HUES48 (cell line): Measurements from ENCODE around the gene TMTC2.
"Not testable (repeated sequence)": the region's sequence is repeated elsewhere in the genome, so short reads cannot be mapped to it uniquely, and the experiment has no call there.

Experiments
- H3K27ac ChIP-seq: one replicate; pipeline ENCODE4 v1.7.0; 2013; ENCODE audit warnings: low read depth, low read length, inconsistent platforms
- H3K27me3 ChIP-seq: 2 replicates; pipeline ENCODE4 v1.6.1; 2013; ENCODE audit warnings: mild to moderate bottlenecking, low read length; ENCODE audit not compliant: control insufficient read depth, insufficient read depth
- H3K36me3 ChIP-seq: 2 replicates; pipeline ENCODE4 v1.6.1; 2013; ENCODE audit warnings: low read length; ENCODE audit not compliant: control insufficient read depth, insufficient read depth
- H3K4me1 ChIP-seq: 2 replicates; pipeline ENCODE4 v1.6.1; 2013; ENCODE audit warnings: mild to moderate bottlenecking, low read length; ENCODE audit not compliant: control insufficient read depth, insufficient read depth
- H3K4me3 ChIP-seq: 2 replicates; pipeline ENCODE4 v1.5.1; 2013; ENCODE audit warnings: mild to moderate bottlenecking, low read depth, low read length
- H3K9ac ChIP-seq: 2 replicates; pipeline ENCODE4 v1.6.1; 2013; ENCODE audit warnings: mild to moderate bottlenecking, low read depth, low read length, moderate library complexity
- H3K9me3 ChIP-seq: 2 replicates; pipeline ENCODE4 v1.6.1; 2013; ENCODE audit warnings: low read length; ENCODE audit not compliant: control insufficient read depth, insufficient read depth

TMTC2 gene

GRCh38 chr12:83102499-83102898, 415.8 kb downstream of the TMTC2 start:
- Histone ChIP-seq H3K9ac (no peak overlapping the region), H3K27ac (no peak overlapping the region), H3K9me3 (no peaks in the 10 kb centered on the region), H3K4me1 (peaks cover 13% of the 10 kb centered on the region; the same call in 1 of the 2 replicates), H3K27me3 (no peaks in the 10 kb centered on the region), H3K36me3 (no peaks in the 10 kb centered on the region), H3K4me3 (no peak overlapping the region)

GRCh38 chr12:83106873-83107272, 420.2 kb downstream of the TMTC2 start:
- Histone ChIP-seq H3K4me1 (no peaks in the 10 kb centered on the region), H3K9me3 (no peaks in the 10 kb centered on the region), H3K36me3 (no peaks in the 10 kb centered on the region), H3K9ac (no peak overlapping the region), H3K27me3 (no peaks in the 10 kb centered on the region), H3K4me3 (no peak overlapping the region), H3K27ac (no peak overlapping the region)

GRCh38 chr12:83110424-83110823, 423.7 kb downstream of the TMTC2 start:
- no peak overlapping the region for H3K4me3 ChIP-seq
- no peaks in the 10 kb centered on the region for H3K36me3 ChIP-seq
- H3K9me3 ChIP-seq: no peaks in the 10 kb centered on the region
- no peak overlapping the region for H3K27ac ChIP-seq
- H3K27me3 ChIP-seq: no peaks in the 10 kb centered on the region
- H3K4me1 ChIP-seq: 0 out of 2 replicates have a peak, but pooled peaks cover 2% of the 10 kb centered on the region
- H3K9ac ChIP-seq: no peak overlapping the region

- H3K27ac ChIP-seq: no peak overlapping the region
- no peak overlapping the region for H3K4me3 ChIP-seq
- H3K9me3 ChIP-seq: no peaks in the 10 kb centered on the region
- no peaks in the 10 kb centered on the region for H3K27me3 ChIP-seq
- H3K9ac ChIP-seq: no peak overlapping the region
- H3K4me1 ChIP-seq: 0 out of 2 replicates have a peak, but pooled peaks cover 2% of the 10 kb centered on the region
- no peaks in the 10 kb centered on the region for H3K36me3 ChIP-seq
These were observed 427.2 kb downstream of the TMTC2 start for GRCh38 chr12:83113945-83114344.

- no peaks in the 10 kb centered on the region for H3K9me3 ChIP-seq
- no peak overlapping the region for H3K9ac ChIP-seq
- H3K27me3 ChIP-seq: no peaks in the 10 kb centered on the region
These were observed 428.3 kb downstream of the TMTC2 start for GRCh38 chr12:83114966-83115365.

GRCh38 chr12:83117926-83118325, 431.2 kb downstream of the TMTC2 start:
- not testable (repeated sequence) for H3K27me3 ChIP-seq, H3K9me3 ChIP-seq, H3K27ac ChIP-seq, H3K36me3 ChIP-seq, H3K9ac ChIP-seq, H3K4me1 ChIP-seq, H3K4me3 ChIP-seq

More at GRCh38 chr12:83114966-83115365, 428.3 kb downstream of the TMTC2 start:
- Histone ChIP-seq H3K36me3 (no peaks in the 10 kb centered on the region), H3K27ac (no peak overlapping the region), H3K4me1 (0 out of 2 replicates have a peak, but pooled peaks cover 2% of the 10 kb centered on the region), H3K4me3 (no peak overlapping the region)

GRCh38 chr12:83121897-83122622, 435.4 kb downstream of the TMTC2 start:
- H3K36me3 ChIP-seq: no peaks in the 10 kb centered on the region
- no peaks in the 10 kb centered on the region for H3K4me1 ChIP-seq
- H3K9ac ChIP-seq: no peak overlapping the region
- H3K27me3 ChIP-seq: no peaks in the 10 kb centered on the region
- no peaks in the 10 kb centered on the region for H3K9me3 ChIP-seq
- H3K27ac ChIP-seq: no peak overlapping the region
- H3K4me3 ChIP-seq: no peak overlapping the region

GRCh38 chr12:83122623-83122934, 435.9 kb downstream of the TMTC2 start:
- H3K9ac ChIP-seq: no peak overlapping the region
- no peak overlapping the region for H3K27ac ChIP-seq
- no peaks in the 10 kb centered on the region for H3K9me3 ChIP-seq
- no peak overlapping the region for H3K4me3 ChIP-seq
- H3K27me3 ChIP-seq: no peaks in the 10 kb centered on the region
- no peaks in the 10 kb centered on the region for H3K36me3 ChIP-seq
- no peaks in the 10 kb centered on the region for H3K4me1 ChIP-seq

- Histone ChIP-seq H3K4me3 (no peak overlapping the region), H3K36me3 (no peaks in the 10 kb centered on the region), H3K9ac (no peak overlapping the region)
These were observed 436.3 kb downstream of the TMTC2 start for GRCh38 chr12:83123039-83123438.

GRCh38 chr12:83128540-83128939, 441.8 kb downstream of the TMTC2 start:
- H3K4me3 ChIP-seq: no peak overlapping the region
- H3K9ac ChIP-seq: no peak overlapping the region
- H3K27me3 ChIP-seq: no peaks in the 10 kb centered on the region
- H3K36me3 ChIP-seq: no peaks in the 10 kb centered on the region
- no peak overlapping the region for H3K27ac ChIP-seq
- no peaks in the 10 kb centered on the region for H3K9me3 ChIP-seq
- H3K4me1 ChIP-seq: no peaks in the 10 kb centered on the region

More at GRCh38 chr12:83123039-83123438, 436.3 kb downstream of the TMTC2 start:
- no peaks in the 10 kb centered on the region for H3K27me3 ChIP-seq
- no peaks in the 10 kb centered on the region for H3K9me3 ChIP-seq
- H3K4me1 ChIP-seq: no peaks in the 10 kb centered on the region
- no peak overlapping the region for H3K27ac ChIP-seq

- no peak overlapping the region for H3K9ac ChIP-seq
- no peaks in the 10 kb centered on the region for H3K36me3 ChIP-seq
These were observed 443.5 kb downstream of the TMTC2 start for GRCh38 chr12:83130178-83130577.

More at GRCh38 chr12:83130178-83130577, 443.5 kb downstream of the TMTC2 start:
- no peak overlapping the region for H3K27ac ChIP-seq
- no peak overlapping the region for H3K4me3 ChIP-seq
- no peaks in the 10 kb centered on the region for H3K4me1 ChIP-seq
- H3K9me3 ChIP-seq: no peaks in the 10 kb centered on the region
- no peaks in the 10 kb centered on the region for H3K27me3 ChIP-seq
